Measurements from ENCODE around the gene CHCHD6. TPM values are rescaled to one million over a fixed set of nuclear protein-coding genes. Genes with fewer than 3 reads are reported as not detected.
A peak's percentile ranks its signal among the peaks of the same experiment; 100 is the strongest.

The CHCHD6 gene
- total RNA-seq, 2 donors from 2014 or later: 9.9 to 15.5 TPM

DNA sequence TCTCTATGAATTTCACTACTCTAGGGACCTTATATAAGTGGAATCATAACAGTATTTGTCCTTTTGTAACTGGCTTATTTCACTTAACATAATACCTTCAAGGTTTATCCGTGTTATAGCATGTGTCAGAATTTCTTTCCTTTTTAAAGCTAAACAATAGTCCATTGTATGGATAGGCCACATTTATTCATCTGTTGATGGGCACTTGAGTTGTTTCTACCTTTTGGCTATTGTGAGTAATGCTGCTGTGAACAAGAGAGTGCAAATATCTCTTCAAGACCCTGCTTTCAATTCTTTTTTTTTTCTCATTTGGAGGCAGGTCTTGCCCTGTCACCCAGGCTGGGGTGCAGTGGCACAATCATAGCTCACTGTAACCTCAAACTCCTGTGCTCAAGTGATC is 56.5 kb downstream of the CHCHD6 start:
- H3K36me3 Mint-ChIP-seq (ENCODE audit: insufficient read depth in 2 of 2): peaks cover 0 to 10% of the 10 kb centered on the region in 2 donors
- ATAC-seq (replicated peaks in 1 of 2) (no peak), DNase-seq (no peak)
- no peaks in the 10 kb centered on the region for H3K27me3 Mint-ChIP-seq (ENCODE audit: low read depth)
- H3K27ac Mint-ChIP-seq: no peak overlapping the region
- peaks cover 2% of the 10 kb centered on the region in 2 donors for H3K9me3 Mint-ChIP-seq
- H3K4me3 Mint-ChIP-seq: no peak overlapping the region
- no peaks in the 10 kb centered on the region for H3K4me1 Mint-ChIP-seq (ENCODE audit: low read depth)

DNA sequence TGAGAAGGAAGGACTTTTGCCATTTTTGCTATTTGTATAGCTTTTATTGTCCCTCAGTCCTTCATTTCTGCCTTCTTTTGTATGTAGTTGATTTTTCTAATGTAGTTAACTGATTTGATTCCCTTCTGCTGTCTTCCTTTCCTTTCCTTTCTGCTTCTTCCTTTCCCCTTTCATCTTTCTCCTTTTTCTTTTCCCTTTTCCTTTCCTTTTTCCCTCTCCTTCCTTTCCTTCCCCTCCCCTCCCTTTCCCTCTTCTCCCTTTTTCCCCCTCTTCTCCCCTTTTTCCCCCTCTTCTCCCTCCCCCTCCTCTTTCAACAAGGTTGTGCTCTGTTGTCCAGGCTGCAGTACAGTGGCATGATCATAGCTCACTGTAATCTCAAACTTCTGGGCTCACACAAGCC is 59.0 kb downstream of the CHCHD6 start:
- H3K4me1 Mint-ChIP-seq (ENCODE audit: low read depth): no peaks in the 10 kb centered on the region
- DNase-seq (no peak), ATAC-seq (replicated peaks in 1 of 2) (no peak)
- H3K27me3 Mint-ChIP-seq (ENCODE audit: low read depth): no peaks in the 10 kb centered on the region
- H3K9me3 Mint-ChIP-seq: peaks cover 2 to 7% of the 10 kb centered on the region in 2 donors
- H3K27ac Mint-ChIP-seq: peak overlapping the region; percentile 29
- no peak overlapping the region for H3K4me3 Mint-ChIP-seq
- peaks cover 2 to 13% of the 10 kb centered on the region in 2 donors for H3K36me3 Mint-ChIP-seq (ENCODE audit: insufficient read depth in 2 of 2)

DNA sequence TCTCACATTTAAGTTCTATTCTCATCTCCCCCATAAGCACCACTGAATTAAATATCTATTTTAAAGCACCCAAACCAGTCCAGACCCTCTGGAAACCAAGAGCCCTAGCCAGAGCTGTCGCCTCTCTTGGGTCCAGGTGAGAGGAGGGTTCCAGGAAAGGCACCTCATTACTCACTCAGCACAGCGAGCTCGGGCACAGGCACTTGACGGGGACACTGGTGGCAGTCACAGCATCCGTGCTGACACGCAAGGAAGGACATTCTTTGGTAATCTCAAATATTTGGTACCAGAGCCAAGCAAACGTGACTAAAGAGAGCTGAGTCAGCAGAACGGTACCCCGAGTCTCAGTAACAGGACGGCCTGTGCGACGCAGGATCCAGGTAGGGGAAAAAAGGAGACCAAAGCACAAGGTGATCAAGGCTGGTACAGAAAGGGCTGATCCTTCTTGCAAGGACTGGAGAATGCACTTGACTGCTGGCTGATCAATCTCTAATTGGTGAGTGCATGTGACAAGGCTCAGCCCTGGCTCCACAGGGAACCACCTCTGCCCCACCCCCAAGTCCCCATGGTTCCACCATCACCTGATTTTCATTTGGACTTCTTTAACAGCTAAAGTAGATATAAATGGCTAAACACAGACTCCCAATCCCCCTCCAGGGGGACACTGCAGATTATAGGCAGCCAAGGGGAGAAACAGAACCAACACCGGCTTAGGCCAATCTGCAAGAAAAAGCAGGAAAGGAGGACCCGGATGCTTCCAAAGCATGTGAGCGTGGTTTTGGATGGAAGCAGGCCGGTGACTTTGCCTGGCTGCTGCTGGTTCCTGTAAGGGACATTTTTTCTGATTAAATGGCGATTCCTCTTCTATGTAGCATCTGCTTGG is 61.4 kb downstream of the CHCHD6 start:
- no peak overlapping the region for H3K27ac Mint-ChIP-seq
- H3K4me3 Mint-ChIP-seq: no peak overlapping the region
- peaks cover 8 to 15% of the 10 kb centered on the region in 2 donors for H3K9me3 Mint-ChIP-seq
- no peak for ATAC-seq (replicated peaks in 1 of 2)
- H3K27me3 Mint-ChIP-seq (ENCODE audit: low read depth): no peaks in the 10 kb centered on the region
- no peak for DNase-seq
- no peaks in the 10 kb centered on the region for H3K4me1 Mint-ChIP-seq (ENCODE audit: low read depth)
- peaks cover 8 to 17% of the 10 kb centered on the region in 2 donors for H3K36me3 Mint-ChIP-seq (ENCODE audit: insufficient read depth in 2 of 2)

DNA sequence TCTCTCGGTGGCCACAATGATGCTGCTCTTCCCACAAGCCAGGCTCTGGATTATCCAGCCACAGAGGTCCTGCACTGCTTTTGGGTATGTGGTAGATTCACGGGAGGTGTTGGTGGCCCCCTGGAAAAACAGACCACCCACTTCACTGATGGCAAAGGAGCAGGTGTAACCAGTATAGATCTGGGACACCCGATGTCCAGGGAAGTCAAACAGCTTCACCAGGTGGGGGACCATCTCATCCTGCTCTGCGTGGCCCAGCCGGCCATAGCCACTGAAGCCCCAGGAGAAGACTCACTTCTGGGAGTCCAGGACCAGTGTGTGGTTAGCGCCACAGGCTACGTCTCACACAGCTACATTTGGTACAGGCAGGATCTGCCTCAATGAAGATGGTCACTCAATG is 62.6 kb downstream of the CHCHD6 start:
- no peak overlapping the region for H3K4me3 Mint-ChIP-seq
- no peaks in the 10 kb centered on the region for H3K27me3 Mint-ChIP-seq (ENCODE audit: low read depth)
- ATAC-seq (replicated peaks in 1 of 2) (no peak), DNase-seq (no peak)
- peaks cover 10 to 21% of the 10 kb centered on the region in 2 donors for H3K36me3 Mint-ChIP-seq (ENCODE audit: insufficient read depth in 2 of 2)
- no peaks in the 10 kb centered on the region for H3K4me1 Mint-ChIP-seq (ENCODE audit: low read depth)
- no peak overlapping the region for H3K27ac Mint-ChIP-seq
- peaks cover 8 to 20% of the 10 kb centered on the region in 2 donors for H3K9me3 Mint-ChIP-seq

DNA sequence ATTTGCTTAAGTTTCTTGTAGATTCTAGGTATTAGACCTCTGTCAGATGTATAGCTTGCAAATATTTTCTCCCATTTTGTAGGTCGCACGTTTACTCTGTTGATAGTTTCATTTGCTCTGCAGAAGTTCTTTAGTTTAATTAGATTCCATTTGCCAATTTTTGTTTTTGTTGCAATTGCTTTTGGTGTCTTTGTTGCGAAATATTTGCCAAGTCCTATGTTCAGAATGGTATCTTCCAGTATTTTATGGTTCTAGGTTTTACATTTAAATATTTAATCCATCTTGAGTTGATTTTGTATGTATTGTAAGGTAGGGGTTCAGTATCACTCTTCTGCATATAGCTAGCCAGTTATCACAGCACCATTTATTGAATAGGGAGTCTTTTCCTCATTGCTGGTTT is 64.9 kb downstream of the CHCHD6 start:
- Mint-ChIP-seq H3K36me3 (ENCODE audit: insufficient read depth in 2 of 2) (peaks cover 16 to 26% of the 10 kb centered on the region in 2 donors), H3K4me1 (ENCODE audit: low read depth) (no peaks in the 10 kb centered on the region), H3K9me3 (peaks cover 11 to 22% of the 10 kb centered on the region in 2 donors), H3K27me3 (ENCODE audit: low read depth) (no peaks in the 10 kb centered on the region), H3K27ac (no peak overlapping the region), H3K4me3 (no peak overlapping the region)
- DNase-seq: no peak
- no peak for ATAC-seq (replicated peaks in 1 of 2)

DNA sequence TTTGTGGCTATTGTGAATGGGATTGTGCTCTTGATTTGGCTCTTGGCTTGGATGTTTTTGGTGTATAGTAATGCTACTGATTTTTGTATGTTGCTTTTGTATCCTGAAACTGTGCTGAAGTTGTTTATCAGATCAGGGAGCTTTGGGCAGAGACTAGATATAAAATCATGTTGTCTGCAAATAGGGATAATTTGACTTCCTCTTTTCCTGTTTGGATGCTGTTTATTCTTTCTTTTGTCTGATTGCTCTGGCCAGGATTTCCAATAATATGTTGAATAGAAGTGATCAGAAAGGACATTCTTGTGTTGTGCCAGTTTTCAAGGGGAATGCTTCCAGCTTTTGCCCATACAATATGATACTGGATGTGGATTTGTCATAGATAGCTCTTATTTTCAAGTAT is 66.1 kb downstream of the CHCHD6 start:
- no peak for ATAC-seq (replicated peaks in 1 of 2)
- no peak for DNase-seq
- Mint-ChIP-seq H3K4me1 (ENCODE audit: low read depth) (no peaks in the 10 kb centered on the region), H3K27ac (no peak overlapping the region), H3K27me3 (ENCODE audit: low read depth) (no peaks in the 10 kb centered on the region), H3K36me3 (ENCODE audit: insufficient read depth in 2 of 2) (peaks cover 16 to 22% of the 10 kb centered on the region in 2 donors), H3K4me3 (no peak overlapping the region), H3K9me3 (peaks cover 11 to 22% of the 10 kb centered on the region in 2 donors)

DNA sequence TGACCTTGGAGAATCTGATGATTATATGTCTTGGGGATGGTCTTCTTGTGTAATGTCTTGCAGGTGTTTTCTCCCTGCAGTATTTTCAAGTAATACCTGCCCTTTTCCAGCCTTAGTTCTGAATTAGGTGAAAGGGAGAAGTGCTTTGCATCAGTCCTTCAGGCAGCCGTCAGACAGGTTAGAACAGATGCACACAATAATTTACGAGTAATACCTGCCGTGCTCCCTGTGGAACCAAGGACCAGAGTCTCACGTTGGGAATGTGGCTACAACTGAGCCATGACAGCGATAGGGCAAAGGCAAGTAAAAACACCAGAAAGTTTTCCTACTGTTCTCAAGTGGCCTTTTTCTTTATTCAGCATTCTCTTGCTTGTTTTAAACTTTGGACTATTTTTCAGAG is 69.1 kb downstream of the CHCHD6 start:
- no peak for DNase-seq
- ATAC-seq (replicated peaks in 1 of 2): no peak
- Mint-ChIP-seq H3K9me3 (peaks cover 11 to 16% of the 10 kb centered on the region in 2 donors), H3K36me3 (ENCODE audit: insufficient read depth in 2 of 2) (peaks cover 12 to 18% of the 10 kb centered on the region in 2 donors), H3K4me1 (ENCODE audit: low read depth) (no peaks in the 10 kb centered on the region), H3K27me3 (ENCODE audit: low read depth) (no peaks in the 10 kb centered on the region), H3K4me3 (no peak overlapping the region), H3K27ac (no peak overlapping the region)

DNA sequence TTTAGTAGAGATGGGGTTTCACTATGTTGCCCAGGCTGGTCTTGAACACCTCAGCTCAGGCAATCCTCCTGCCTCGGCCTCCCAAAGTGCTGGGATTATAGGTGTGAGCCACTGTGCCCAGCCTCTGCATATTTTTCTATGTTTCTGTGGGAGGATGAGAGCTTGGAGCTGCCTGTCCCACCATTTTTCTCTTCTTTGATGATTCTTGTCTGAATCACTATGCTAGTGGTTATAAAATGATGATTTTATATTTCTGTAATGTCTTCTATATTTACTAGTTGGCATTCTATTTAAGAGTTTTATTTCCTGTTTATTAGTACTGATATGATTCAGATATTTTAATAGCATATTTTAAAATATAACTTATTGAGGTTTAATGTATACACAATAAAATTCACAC is 69.7 kb downstream of the CHCHD6 start:
- Mint-ChIP-seq H3K36me3 (ENCODE audit: insufficient read depth in 2 of 2) (peaks cover 11 to 16% of the 10 kb centered on the region in 2 donors), H3K27ac (no peak overlapping the region), H3K4me3 (no peak overlapping the region), H3K27me3 (ENCODE audit: low read depth) (no peaks in the 10 kb centered on the region), H3K4me1 (ENCODE audit: low read depth) (no peaks in the 10 kb centered on the region), H3K9me3 (peaks cover 11 to 15% of the 10 kb centered on the region in 2 donors)
- ATAC-seq (replicated peaks in 1 of 2): no peak
- no peak for DNase-seq

DNA sequence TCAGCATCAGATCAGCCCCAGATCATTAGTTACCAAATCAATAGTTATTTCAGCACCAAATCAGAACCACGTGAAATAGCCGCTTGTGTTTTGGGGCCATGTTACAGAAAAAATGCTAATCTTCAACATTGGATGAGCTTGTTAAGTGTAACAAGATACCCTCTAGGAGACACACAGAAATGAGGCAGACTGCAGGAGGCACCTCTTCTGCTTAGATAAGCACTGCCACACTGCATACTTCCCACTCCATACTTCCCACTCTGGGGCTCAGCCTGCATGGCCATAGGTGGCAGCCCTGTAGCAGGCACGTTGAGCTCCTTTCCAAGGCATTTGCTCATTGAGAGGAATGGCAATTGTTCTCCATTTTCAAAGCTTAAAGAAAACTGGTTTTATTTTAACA is 73.3 kb downstream of the CHCHD6 start:
- H3K27ac Mint-ChIP-seq: no peak overlapping the region
- peaks cover 4 to 8% of the 10 kb centered on the region in 2 donors for H3K36me3 Mint-ChIP-seq (ENCODE audit: insufficient read depth in 2 of 2)
- no peaks in the 10 kb centered on the region for H3K4me1 Mint-ChIP-seq (ENCODE audit: low read depth)

DNA sequence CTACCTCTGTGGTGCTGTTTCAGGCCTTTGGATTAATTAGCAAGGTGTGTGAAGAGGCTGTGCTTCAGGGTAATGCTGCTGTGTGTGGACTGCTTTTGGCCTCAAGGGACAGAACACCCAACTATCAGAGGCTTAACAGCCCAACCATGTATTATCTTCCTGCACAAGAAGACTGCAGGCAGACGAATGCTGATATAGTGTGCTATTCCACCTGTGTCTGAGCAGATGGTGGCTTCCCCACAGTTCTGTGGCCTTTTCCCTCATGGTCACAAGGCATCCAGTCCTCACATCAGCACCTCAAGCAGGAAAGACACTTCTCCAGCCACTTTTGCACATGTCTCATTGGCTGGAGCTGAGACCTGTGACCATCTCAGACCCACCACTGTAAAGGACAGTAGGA is 76.6 kb downstream of the CHCHD6 start:
- Mint-ChIP-seq H3K36me3 (ENCODE audit: insufficient read depth in 2 of 2) (peaks cover 2 to 4% of the 10 kb centered on the region in 2 donors), H3K4me1 (ENCODE audit: low read depth) (no peaks in the 10 kb centered on the region), H3K4me3 (no peak overlapping the region), H3K9me3 (no peaks in the 10 kb centered on the region), H3K27ac (no peak overlapping the region), H3K27me3 (ENCODE audit: low read depth) (no peaks in the 10 kb centered on the region)
- DNase-seq (no peak), ATAC-seq (replicated peaks in 1 of 2) (no peak)

More for the DNA sequence above, 73.3 kb downstream of the CHCHD6 start:
- Mint-ChIP-seq H3K27me3 (ENCODE audit: low read depth) (no peaks in the 10 kb centered on the region), H3K4me3 (no peak overlapping the region), H3K9me3 (peaks cover 3 to 4% of the 10 kb centered on the region in 2 donors)
- no peak for ATAC-seq (replicated peaks in 1 of 2)
- no peak for DNase-seq

DNA sequence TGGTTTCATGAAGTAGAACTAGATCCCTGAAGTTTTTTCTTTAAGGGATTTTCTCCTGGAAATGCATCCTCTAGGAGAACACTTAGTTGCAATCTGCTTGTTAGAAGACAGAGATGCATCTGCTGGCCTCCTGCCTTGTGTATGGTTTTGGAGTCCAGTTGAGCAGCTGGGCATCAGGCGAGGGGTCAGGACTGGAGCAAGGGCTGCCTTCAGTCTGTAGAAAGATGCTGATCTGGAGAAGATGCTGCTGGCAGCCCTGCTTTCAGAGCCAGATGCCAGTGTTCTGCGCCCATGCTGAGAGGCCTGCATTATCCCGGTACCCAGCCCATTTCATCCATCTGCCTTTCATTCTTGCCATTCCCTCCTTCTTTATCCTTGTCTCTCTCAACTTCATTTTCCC is 77.4 kb downstream of the CHCHD6 start:
- no peak overlapping the region for H3K27ac Mint-ChIP-seq
- ATAC-seq (replicated peaks in 1 of 2) (no peak), DNase-seq (no peak)
- H3K27me3 Mint-ChIP-seq (ENCODE audit: low read depth): no peaks in the 10 kb centered on the region
- H3K36me3 Mint-ChIP-seq (ENCODE audit: insufficient read depth in 2 of 2): peaks cover 2 to 4% of the 10 kb centered on the region in 2 donors
- H3K9me3 Mint-ChIP-seq: no peaks in the 10 kb centered on the region
- no peak overlapping the region for H3K4me3 Mint-ChIP-seq
- no peaks in the 10 kb centered on the region for H3K4me1 Mint-ChIP-seq (ENCODE audit: low read depth)

DNA sequence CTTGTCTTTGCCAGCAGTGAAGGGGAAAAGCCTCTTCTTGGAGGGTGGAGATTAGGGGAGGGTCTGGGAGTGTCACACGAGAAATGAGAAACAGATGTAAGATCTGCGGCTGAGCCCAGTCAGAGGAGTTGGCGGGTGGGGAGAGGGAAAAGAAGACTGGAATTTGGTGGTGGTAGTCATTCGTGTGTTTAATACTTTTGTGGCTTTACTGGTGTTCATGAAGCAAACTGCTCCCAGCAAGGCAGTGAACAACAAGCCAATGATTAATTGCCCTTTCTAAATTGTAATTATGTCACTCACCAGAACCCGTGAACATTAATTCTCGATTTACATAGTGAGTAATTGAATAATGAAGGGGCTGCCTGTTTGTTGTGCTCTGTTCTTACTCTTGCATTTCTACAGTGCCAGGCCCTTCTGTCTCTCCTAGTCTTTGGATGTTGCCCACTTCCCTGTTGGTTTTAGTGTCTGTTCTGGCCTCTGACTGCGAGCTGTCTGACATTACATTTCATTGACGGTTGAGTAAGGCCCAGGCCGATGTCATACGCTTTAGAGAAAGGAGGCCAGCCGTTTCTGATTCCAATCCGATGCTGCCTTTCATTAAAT is 78.0 kb downstream of the CHCHD6 start:
- Mint-ChIP-seq H3K4me1 (ENCODE audit: low read depth) (no peaks in the 10 kb centered on the region), H3K27ac (no peak overlapping the region), H3K27me3 (ENCODE audit: low read depth) (no peaks in the 10 kb centered on the region), H3K9me3 (no peaks in the 10 kb centered on the region), H3K36me3 (ENCODE audit: insufficient read depth in 2 of 2) (peaks cover 2 to 4% of the 10 kb centered on the region in 2 donors), H3K4me3 (no peak overlapping the region)
- ATAC-seq (replicated peaks in 1 of 2): no peak
- no peak for DNase-seq

DNA sequence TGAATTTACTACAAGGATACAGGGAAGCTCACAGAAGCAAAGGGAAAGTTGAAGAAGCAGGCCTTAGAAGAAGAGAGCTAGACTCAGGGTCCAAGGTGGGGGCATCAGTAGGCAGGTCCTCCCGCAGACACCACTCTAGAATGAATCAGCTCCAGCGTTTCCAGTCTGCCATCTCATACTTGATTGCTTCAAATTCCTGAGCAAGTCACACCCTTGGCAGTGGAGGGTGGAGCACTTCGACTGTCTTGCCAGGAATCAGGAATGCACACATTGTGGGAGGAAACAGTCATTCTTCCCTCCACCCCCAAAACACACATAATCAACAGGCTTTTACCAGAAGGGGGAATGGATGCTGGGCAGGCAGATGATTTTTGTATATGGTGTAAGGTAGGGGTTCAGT is 78.5 kb downstream of the CHCHD6 start:
- no peaks in the 10 kb centered on the region for H3K9me3 Mint-ChIP-seq
- H3K27me3 Mint-ChIP-seq (ENCODE audit: low read depth): no peaks in the 10 kb centered on the region
- no peak overlapping the region for H3K4me3 Mint-ChIP-seq
- no peak for ATAC-seq (replicated peaks in 1 of 2)
- no peak for DNase-seq
- peaks cover 2 to 4% of the 10 kb centered on the region in 2 donors for H3K36me3 Mint-ChIP-seq (ENCODE audit: insufficient read depth in 2 of 2)
- H3K27ac Mint-ChIP-seq: no peak overlapping the region
- no peaks in the 10 kb centered on the region for H3K4me1 Mint-ChIP-seq (ENCODE audit: low read depth)
